Lower leg skin (tissue), 4 donors: Measurements from ENCODE around the gene PTK7. TPM values are rescaled to one million over a fixed set of nuclear protein-coding genes. Genes with fewer than 3 reads are reported as not detected.
"Not testable (repeated sequence)": the region's sequence is repeated elsewhere in the genome, so short reads cannot be mapped to it uniquely, and the experiment has no call there.

Experiments used
- DNase-seq, 2 donors: peaks; one replicate each; pipeline ENCODE4 v3.0.0-alpha.2; 2019; ENCODE audit warnings: low spot score in 2 of 2
- H3K4me3 ChIP-seq: fragments of 200-600 bp; sonication (generic); 2 replicates; pipeline ENCODE4 v1.5.1; 2017; ENCODE audit warnings: mild to moderate bottlenecking, low read depth; ENCODE audit not compliant: poor library complexity, severe bottlenecking
- POLR2A ChIP-seq, 2 donors: fragments of 450-650 bp; IDR thresholded peaks; one replicate each; pipeline ENCODE4 v1.6.1; 2016 to 2017; ENCODE audit warnings: antibody characterized with exemption in 2 of 2, mild to moderate bottlenecking in 1 of 2, moderate library complexity in 1 of 2
- WGBS, 2 donors: methylation state at CpG; one replicate each; pipeline ENCODE4 v1.1.5; 2018; 5-methylcytosine and 5-hydroxymethylcytosine counted together
- intact Hi-C: fragments of 100-400 bp; cut with DNase I; formaldehyde crosslinking; loops from one replicate; pipeline ENCODE4 v1.15.0; 2023; ENCODE audit warnings: low total_unique reads
- total RNA-seq, 4 donors: library from RNA; depleted of rRNA; stranded (reverse); fragments of >200 nt; gene quantifications; one replicate each; pipeline ENCODE4 v1.1.0, GENCODE V29; 2016
- TF ChIP-seq, protein P1 (sequence below), 3 donors: fragments of 450-650 bp; IDR thresholded peaks; one replicate each; pipeline ENCODE4 v1.5.1; 2016; ENCODE audit warnings: antibody characterized with exemption in 3 of 3, mild to moderate bottlenecking in 3 of 3, moderate library complexity in 2 of 3

The PTK7 gene
- total RNA-seq, 4 donors from 2014 or later, result 40.9 to 51.9 (median 49.7) TPM

DNA sequence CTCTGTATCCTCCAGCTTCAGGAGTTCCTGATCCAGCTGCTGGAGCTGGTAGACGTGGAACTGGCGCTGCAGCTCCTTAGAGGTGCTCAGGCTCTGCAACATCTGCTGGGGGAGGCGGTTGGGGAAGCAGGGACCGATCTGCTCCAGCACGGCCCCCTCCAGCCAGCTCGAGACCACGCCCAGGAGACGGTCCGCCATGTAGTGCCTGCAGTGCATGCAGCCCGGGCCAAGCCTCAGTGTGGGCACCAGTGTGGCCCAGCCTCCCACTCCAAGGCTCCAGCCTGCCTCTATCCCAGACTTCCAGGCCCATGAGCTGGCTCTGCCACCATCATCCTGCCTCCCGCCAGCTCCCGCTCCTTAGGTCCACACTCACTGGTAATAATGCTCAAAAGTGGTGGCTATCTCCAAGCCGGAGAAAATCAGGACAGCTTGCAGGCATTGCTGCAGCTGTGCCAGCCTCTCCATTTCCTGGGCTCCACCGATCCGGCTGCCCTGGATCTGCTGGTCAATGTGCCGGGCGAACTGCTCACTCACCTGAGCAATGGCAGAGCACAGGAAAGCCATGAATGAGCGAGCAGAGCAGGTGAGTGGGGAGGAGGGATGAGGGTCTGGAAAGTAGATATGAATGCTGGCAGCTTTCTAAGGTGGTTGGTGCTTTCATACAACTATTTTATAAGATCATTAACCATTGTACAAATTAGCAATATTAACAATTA is 35.4 kb upstream of the PTK7 start:
- intact Hi-C loops, result no loop called here
- no peak overlapping the region for H3K4me3 ChIP-seq
- 90 to 96% methylated on average over 17 to 18 of the region's 18 CpGs for WGBS, 2 donors
- TF ChIP-seq, protein P1, sequence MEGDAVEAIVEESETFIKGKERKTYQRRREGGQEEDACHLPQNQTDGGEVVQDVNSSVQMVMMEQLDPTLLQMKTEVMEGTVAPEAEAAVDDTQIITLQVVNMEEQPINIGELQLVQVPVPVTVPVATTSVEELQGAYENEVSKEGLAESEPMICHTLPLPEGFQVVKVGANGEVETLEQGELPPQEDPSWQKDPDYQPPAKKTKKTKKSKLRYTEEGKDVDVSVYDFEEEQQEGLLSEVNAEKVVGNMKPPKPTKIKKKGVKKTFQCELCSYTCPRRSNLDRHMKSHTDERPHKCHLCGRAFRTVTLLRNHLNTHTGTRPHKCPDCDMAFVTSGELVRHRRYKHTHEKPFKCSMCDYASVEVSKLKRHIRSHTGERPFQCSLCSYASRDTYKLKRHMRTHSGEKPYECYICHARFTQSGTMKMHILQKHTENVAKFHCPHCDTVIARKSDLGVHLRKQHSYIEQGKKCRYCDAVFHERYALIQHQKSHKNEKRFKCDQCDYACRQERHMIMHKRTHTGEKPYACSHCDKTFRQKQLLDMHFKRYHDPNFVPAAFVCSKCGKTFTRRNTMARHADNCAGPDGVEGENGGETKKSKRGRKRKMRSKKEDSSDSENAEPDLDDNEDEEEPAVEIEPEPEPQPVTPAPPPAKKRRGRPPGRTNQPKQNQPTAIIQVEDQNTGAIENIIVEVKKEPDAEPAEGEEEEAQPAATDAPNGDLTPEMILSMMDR (IDR thresholded peaks at IDR 0.05), result no peak
- TF ChIP-seq POLR2A (IDR thresholded peaks at IDR 0.05), result no peak
- DNase-seq, result no peak

DNA sequence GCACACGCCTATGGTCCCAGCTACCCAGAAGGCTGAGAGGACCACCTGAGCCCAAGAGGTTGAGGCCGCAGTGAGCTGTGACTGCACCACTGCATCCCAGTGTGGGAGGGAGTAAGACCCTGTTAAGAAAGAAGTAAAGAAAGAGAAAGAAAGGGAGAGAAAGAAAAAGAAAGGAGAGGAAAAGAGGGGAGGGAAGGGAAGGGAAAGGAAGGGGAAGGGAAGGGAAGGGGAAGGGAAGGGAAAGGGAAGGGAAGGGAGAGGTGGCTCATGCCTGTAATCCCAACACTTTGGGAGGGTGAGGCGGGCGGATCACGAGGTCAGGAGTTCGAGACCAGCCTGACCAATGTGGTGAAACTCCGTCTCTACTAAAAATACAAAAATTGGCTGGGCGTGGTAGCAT is 34.6 kb upstream of the PTK7 start:
- H3K4me3 ChIP-seq, DNase-seq, intact Hi-C loops: not testable (repeated sequence)
- WGBS, 2 donors, result 92 to 96% methylated on average over 8 of the region's 8 CpGs

DNA sequence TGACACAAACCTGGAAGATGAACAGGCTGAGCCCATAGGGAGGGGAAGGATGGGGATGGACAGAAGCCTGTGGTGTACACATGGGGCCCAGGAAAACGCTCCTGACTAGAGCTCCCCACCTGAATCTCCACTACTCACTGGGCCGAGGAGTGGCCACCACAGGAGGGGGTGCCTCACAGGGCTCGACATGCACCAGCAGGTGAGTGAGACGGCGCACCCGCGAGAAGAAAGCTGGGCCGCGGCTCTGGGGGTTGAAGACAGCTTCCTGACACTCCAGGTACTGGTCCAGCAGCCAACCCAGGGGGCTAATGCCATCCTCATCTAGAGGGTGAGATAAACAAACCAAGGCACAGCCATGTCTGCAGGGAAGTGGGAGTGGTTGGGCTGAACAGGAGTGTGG is 32.8 kb upstream of the PTK7 start:
- TF ChIP-seq POLR2A (IDR thresholded peaks at IDR 0.05), result no peak
- TF ChIP-seq, protein P1 (IDR thresholded peaks at IDR 0.05), result no peak
- DNase-seq, result no peak
- no peak overlapping the region for H3K4me3 ChIP-seq
- WGBS, 2 donors, result 92 to 94% methylated on average over 9 of the region's 9 CpGs
- intact Hi-C loops, result no loop called here

DNA sequence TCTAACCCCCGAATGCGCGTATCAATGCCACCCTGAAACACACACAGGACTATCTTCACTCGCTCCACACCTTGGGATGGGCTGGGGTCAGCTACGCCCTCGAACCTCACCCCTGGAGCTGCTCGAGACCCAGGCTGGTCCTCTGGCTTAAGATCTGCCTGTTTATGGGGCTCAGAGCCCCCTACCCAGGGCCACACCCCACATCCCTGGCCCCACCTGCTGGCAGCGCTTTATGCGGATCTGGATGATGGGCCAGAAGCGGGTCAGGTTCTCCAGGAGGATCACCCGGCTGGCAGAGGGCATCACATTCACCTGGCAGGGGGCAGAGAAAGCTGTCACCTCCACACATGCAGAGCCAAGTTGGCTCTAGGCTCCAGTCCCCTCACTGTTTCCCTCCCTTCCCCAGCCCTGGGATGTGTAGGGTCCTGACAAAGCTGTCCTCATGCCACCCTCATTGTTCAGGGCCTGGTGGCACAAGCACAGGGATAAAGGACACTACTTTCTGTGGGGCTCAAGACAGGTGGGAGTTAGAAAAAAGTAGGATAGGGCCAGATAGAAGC is 30.7 kb upstream of the PTK7 start:
- H3K4me3 ChIP-seq, result no peak overlapping the region
- no peak for DNase-seq
- intact Hi-C loops, result no loop called here
- 89% methylated on average over 11 of the region's 11 CpGs for WGBS, 2 donors
- no peak for TF ChIP-seq POLR2A (IDR thresholded peaks at IDR 0.05)
- TF ChIP-seq, protein P1 (IDR thresholded peaks at IDR 0.05), result no peak

DNA sequence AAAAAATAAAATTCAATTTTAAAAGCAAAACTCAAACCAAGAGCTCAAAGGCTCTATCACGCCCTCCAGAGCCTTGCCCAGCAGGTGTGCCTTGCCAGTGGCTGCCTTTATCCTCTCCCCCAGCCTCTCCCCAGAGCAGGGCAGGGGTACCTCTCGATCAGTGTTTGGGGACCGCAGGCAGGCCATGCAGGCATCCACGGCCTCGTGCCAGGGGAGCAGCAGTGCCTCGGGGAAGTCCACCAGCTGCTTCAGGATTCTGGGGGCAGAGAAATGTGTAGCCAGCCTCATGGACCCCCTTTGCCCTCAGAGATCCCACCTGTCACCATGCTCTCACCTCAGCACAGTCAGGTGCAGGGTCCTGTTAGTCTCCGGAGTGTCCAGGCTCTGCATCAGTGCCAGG is 28.1 kb upstream of the PTK7 start:
- WGBS, 2 donors, result 88 to 89% methylated on average over 6 to 7 of the region's 7 CpGs
- TF ChIP-seq POLR2A (IDR thresholded peaks at IDR 0.05), result no peak
- TF ChIP-seq, protein P1 (IDR thresholded peaks at IDR 0.05), result no peak
- intact Hi-C loops, result no loop called here
- H3K4me3 ChIP-seq, result no peak overlapping the region
- no peak for DNase-seq

DNA sequence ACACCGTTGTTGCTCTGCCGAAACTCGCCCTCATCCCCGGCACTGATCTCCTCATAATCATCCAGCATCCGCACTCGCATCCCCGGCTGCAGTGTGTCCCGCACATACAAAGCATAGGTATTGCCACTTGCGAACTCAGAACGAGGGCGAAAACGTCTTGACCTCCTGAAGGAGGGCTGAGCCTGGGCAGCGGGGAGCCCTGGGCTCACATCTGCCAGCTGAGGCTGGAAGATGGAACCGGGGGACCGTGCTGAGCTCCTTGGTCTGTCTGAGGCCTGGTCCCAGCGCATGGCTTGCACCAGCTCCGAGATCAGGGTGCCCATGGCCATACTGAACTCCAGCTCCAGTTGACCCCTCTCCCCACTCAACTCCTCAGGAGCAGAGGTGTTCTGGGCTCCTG is 25.1 kb upstream of the PTK7 start:
- DNase-seq, result no peak
- H3K4me3 ChIP-seq, result no peak overlapping the region
- 91 to 92% methylated on average over 17 of the region's 17 CpGs for WGBS, 2 donors
- intact Hi-C loops, result no loop called here
- TF ChIP-seq, protein P1 (IDR thresholded peaks at IDR 0.05), result no peak
- no peak for TF ChIP-seq POLR2A (IDR thresholded peaks at IDR 0.05)
